Neutrophil (primary cell): Measurements from ENCODE around the gene GAS6.

Source experiments
- H3K27ac ChIP-seq: fragments of 200-600 bp; sonication (generic); 2 replicates; pipeline ENCODE4 v1.5.1; 2016; ENCODE audit warnings: mild to moderate bottlenecking, moderate library complexity
- H3K27me3 ChIP-seq: fragments of 200-600 bp; sonication (generic); 2 replicates; pipeline ENCODE4 v1.6.0; 2016; ENCODE audit warnings: mild to moderate bottlenecking
- H3K36me3 ChIP-seq: fragments of 200-600 bp; sonication (generic); 2 replicates; pipeline ENCODE4 v1.5.1; 2017
- H3K4me1 ChIP-seq, 2 experiments: fragments of 200-600 bp in 1 of 2; sonication (generic) in 1 of 2; 1 replicate in 1 of 2; 2 replicates in 1 of 2; pipeline versions ENCODE4 v1.5.1 to v1.6.1; 2013 to 2016; ENCODE audit warnings: low read depth in 1 of 2, low read length in 1 of 2, mild to moderate bottlenecking in 1 of 2, moderate library complexity in 1 of 2; ENCODE audit not compliant: control insufficient read depth in 1 of 2, insufficient read depth in 1 of 2
- H3K4me3 ChIP-seq, 2 experiments: fragments of 200-600 bp in 1 of 2; sonication (generic) in 1 of 2; 1 replicate in 1 of 2; 2 replicates in 1 of 2; pipeline ENCODE4 v1.5.1; 2013 to 2016; ENCODE audit warnings: low read depth in 1 of 2, low read length in 1 of 2, mild to moderate bottlenecking in 1 of 2, moderate library complexity in 1 of 2
- H3K9me3 ChIP-seq: fragments of 200-600 bp; sonication (generic); 2 replicates; pipeline ENCODE4 v1.5.1; 2016
- CTCF ChIP-seq: fragments of 200-600 bp; sonication (generic); IDR thresholded peaks from 2 replicates; pipeline ENCODE4 v1.5.1; 2016; ENCODE audit warnings: antibody characterized with exemption

GAS6 gene

GRCh38 chr13:113810640-113811039 is 53.2 kb downstream of the GAS6 start:
- Histone ChIP-seq H3K9me3 (peaks cover 14% of the 10 kb centered on the region), H3K36me3 (no peaks in the 10 kb centered on the region)

GRCh38 chr13:113809934-113810333 is 53.9 kb downstream of the GAS6 start:
- H3K27ac ChIP-seq: no peak overlapping the region
- no peak for TF ChIP-seq CTCF
- H3K9me3 ChIP-seq: peaks cover 14% of the 10 kb centered on the region
- H3K36me3 ChIP-seq: no peaks in the 10 kb centered on the region
- H3K4me1 ChIP-seq: no peaks in the 10 kb centered on the region
- H3K27me3 ChIP-seq: no peaks in the 10 kb centered on the region
- no peak overlapping the region for H3K4me3 ChIP-seq

More at GRCh38 chr13:113810640-113811039, 53.2 kb downstream of the GAS6 start:
- no peak overlapping the region for H3K27ac ChIP-seq
- no peak for TF ChIP-seq CTCF
- H3K4me3 ChIP-seq: no peak overlapping the region
- no peaks in the 10 kb centered on the region for H3K27me3 ChIP-seq
- peaks cover 3 to 4% of the 10 kb centered on the region in 2 experiments for H3K4me1 ChIP-seq

- H3K36me3 ChIP-seq: no peaks in the 10 kb centered on the region
- H3K4me3 ChIP-seq: no peak overlapping the region
- no peak overlapping the region for H3K27ac ChIP-seq
- H3K4me1 ChIP-seq: no peaks in the 10 kb centered on the region
- no peak for TF ChIP-seq CTCF
- H3K9me3 ChIP-seq: peaks cover 14% of the 10 kb centered on the region
- no peaks in the 10 kb centered on the region for H3K27me3 ChIP-seq
These were observed 55.6 kb downstream of the GAS6 start for GRCh38 chr13:113808058-113808834.

- no peak for TF ChIP-seq CTCF
- no peaks in the 10 kb centered on the region for H3K36me3 ChIP-seq
These were observed 57.4 kb downstream of the GAS6 start for GRCh38 chr13:113806526-113806925.

GRCh38 chr13:113806104-113806471 is 57.8 kb downstream of the GAS6 start:
- Histone ChIP-seq H3K27ac (no peak overlapping the region), H3K4me1 (no peaks in the 10 kb centered on the region), H3K27me3 (peaks cover 11% of the 10 kb centered on the region), H3K36me3 (no peaks in the 10 kb centered on the region), H3K4me3 (no peak overlapping the region), H3K9me3 (peaks cover 14% of the 10 kb centered on the region)
- TF ChIP-seq CTCF: no peak

More at GRCh38 chr13:113806526-113806925, 57.4 kb downstream of the GAS6 start:
- peaks cover 11% of the 10 kb centered on the region for H3K27me3 ChIP-seq
- H3K4me3 ChIP-seq: no peak overlapping the region
- H3K27ac ChIP-seq: no peak overlapping the region
- no peaks in the 10 kb centered on the region for H3K4me1 ChIP-seq
- peaks cover 14% of the 10 kb centered on the region for H3K9me3 ChIP-seq
